GM10266 (cell line): ENCODE measurements around the gene CLPTM1L.

ENCODE experiments used
- DNase-seq: peaks from one replicate; pipeline ENCODE4 v3.0.0; 2012; ENCODE audit errors: extremely low spot score
- TF ChIP-seq, protein P1 (sequence below): IDR thresholded peaks from 2 replicates; pipeline ENCODE4 v1.5.1; 2012; ENCODE audit warnings: mild to moderate bottlenecking, low read depth; ENCODE audit not compliant: control insufficient read depth, insufficient read depth; ENCODE audit errors: missing control alignments

CLPTM1L gene

DNA sequence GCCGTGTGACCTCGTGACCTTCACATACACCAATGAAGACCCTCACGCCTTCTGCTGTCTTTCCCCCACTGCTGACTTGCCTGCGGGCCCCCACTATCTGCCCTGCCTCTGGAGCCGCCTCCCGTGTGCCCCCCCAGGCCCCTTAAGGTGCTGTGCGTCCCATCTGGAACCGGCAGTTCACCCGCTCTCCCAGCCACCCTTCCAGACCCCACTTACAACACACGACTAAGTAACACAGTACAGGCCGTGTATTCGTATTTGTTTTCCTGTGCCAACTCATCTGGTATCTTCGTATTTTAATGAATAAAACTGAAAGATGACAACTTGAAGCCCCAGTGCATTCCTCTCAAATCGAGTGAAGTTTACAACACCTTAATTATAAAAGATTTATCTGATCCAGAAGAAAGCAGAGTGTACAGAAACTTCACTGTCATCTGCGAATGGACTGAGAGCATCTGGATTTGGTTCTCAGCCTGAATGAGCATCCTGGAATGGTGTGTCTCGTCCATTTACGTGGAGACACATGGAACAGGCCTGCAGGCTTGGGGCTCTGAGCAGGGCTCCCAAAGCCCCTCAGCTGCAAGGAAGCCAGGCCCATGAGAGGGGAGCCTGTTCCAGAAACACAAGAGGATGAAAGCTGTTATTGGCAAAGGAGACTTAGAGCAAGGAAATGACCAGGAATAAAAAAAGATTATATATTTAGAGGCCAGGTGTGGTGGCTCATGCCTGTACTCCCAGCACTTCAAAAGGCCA, 28.1 kb downstream of the CLPTM1L start:
- no peak for DNase-seq
- TF ChIP-seq, protein P1, sequence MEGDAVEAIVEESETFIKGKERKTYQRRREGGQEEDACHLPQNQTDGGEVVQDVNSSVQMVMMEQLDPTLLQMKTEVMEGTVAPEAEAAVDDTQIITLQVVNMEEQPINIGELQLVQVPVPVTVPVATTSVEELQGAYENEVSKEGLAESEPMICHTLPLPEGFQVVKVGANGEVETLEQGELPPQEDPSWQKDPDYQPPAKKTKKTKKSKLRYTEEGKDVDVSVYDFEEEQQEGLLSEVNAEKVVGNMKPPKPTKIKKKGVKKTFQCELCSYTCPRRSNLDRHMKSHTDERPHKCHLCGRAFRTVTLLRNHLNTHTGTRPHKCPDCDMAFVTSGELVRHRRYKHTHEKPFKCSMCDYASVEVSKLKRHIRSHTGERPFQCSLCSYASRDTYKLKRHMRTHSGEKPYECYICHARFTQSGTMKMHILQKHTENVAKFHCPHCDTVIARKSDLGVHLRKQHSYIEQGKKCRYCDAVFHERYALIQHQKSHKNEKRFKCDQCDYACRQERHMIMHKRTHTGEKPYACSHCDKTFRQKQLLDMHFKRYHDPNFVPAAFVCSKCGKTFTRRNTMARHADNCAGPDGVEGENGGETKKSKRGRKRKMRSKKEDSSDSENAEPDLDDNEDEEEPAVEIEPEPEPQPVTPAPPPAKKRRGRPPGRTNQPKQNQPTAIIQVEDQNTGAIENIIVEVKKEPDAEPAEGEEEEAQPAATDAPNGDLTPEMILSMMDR: no peak

DNA sequence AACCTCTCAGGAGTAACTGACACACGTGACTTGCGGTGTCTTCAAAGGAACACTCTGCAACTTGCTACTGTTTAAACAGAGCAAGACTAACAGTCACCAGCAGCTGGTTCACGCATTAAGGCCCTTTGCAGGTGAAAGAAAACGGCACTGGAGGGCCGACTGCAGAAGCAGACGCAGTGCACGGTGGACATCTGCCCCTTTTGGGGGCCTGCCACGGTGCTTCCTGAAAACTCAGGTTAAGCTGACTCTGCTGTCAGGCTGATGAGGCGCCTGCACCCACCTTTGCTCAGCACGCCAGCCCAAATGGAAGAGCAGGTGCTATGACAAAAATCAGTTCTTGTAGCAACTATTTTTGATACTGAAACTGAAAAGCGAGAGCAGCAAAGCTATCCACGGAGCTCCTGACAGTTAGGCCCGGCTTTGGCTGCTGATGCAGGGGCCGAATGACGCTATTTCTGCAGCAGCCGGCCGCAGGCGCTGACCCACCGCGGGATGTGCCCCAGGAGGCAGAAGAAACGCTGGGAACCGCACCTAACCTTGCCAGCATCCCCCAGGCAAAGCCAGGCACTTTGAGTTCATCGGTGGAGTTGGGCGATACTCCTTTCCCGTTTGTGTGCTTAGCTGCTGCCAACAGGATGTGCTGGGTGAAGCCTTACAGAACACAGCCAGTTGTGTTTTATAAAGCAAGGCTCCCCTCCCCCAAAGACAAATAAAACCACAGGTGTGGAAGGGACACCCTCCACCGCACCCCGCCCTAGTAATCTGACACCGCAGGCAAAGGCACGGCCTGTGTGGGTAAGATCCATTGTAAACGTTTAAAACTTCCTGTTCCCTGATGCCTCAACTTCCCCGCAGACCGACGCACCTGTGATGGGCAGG, 29.0 kb downstream of the CLPTM1L start:
- TF ChIP-seq, protein P1: no peak
- peak; percentile 86 for DNase-seq

DNA sequence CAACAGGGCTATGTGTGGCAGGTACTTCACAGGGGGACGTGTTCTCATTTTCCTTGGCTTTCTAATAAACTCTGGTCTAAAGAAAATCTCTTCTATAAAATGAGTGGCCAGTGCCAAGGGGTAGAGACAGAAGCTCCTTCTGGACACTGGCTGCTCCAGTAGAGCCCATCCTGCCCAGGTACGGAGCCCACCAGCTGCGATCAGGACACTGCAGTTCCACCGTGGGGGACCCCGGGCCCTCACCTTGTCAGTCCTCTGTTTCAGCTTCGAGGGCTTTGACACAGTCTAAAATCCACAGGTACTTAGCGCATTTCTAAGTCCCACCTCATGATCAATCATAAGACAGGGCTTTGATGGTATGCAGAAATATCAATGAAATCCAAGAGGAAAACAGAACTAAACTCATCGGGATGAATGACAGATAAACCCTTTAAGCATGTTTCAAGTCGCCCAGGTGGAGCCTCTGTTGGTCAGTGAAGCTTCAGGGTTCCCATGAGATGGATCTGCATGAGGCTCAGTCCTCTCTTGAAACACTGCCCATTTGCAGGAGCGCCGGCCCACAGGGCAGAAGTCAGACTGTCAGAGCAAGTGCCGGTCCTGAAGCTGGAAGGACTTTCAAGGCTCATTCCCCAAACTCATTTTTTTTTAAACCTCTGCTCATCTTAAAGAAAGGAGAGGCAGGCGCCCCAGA, 29.7 kb downstream of the CLPTM1L start:
- TF ChIP-seq, protein P1: no peak
- DNase-seq: no peak

DNA sequence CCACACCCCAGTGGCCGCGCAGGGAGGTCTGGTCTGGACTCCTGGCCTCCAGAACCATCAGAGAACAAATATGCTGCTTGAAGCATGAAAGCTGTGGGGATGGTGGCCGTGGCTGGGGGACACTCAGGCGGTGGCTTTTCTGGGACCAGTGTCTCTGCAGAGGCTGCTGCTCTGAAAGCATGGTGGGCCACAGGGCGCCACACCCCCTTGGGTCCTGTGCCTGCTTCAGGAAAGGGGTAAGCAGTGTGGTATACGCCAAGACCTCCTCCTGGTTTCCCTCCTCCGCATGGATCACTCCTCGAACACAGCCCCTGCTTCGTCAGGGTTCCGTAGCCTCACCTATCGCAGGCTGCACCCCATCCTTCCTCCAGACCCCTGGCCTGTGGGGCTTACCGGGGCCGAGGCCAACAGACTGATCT, 30.3 kb downstream of the CLPTM1L start:
- TF ChIP-seq, protein P1: no peak
- DNase-seq: no peak

DNA sequence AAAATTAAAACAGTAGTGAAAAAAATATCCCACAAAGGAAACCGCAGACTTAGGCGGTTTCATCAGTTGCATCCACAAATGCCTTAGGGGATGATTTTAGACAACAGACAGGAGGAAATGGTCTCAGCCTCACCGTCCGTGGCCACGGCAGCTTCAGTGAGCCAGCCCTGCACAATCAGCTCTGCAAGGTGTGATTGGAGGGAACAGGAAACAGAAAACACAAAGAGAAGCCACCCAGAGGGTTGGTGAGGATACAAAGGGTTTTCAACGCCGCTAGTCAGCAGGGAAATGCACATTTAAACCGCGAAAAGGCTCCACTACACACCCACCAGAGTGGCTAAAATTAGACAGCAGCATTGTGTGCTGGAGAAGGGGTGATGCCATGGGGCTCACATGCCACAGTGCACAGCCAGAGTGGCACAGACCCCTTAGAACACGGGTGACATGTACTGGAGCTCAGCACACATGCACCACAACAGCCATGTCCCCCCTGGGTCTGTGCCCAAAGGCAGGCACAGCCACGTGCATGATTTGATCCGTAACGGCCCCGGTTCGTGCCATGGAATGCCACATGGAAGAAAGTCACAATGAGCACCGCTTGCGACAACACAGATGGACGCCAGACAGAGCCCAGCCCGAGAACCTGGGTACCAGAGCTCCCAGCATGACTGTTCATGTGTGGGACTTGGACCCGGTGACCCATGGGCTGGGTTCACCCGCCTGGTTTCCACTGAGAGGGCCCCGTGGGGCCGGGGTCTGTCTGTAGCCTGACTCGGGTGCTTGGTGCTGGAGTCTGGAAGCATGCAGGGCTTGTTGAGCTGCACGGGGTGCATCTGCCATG, 31.7 kb downstream of the CLPTM1L start:
- peak; percentile 70 for DNase-seq
- TF ChIP-seq, protein P1: no peak

DNA sequence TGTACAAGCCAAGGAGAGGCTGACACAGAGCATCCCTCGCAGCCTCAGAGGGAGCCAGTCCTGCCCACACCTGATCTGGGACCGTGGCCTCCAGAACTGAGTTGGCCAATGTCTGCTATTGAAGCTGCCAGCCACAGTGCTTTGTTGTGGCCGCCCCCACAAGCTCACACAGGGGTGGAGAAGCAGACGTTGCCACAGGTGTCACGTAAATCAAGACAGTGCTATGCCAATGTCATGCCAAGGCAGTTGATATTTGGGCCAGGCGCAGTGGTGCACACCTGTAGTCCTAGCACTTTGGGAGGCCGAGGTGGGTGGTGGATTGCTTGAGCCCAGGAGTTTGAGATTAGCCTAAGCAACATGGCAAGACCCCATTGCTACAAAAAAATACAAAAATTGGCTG, 32.7 kb downstream of the CLPTM1L start:
- no peak for DNase-seq
- TF ChIP-seq, protein P1: no peak
